RWPE1 (cell line): ENCODE results near the gene SPCS2.

Source experiments
- CTCF ChIA-PET: fragments of 350-600 bp; sonication (Branson Sonifier 250); formaldehyde crosslinking; extraction: SDS; loops from one replicate; lab custom pipeline; 2021; lab: Yijun Ruan, JAX
- POLR2A ChIA-PET: fragments of 400-600 bp; formaldehyde crosslinking; extraction: SDS; loops from one replicate; lab custom pipeline; 2020; ENCODE audit warnings: antibody characterized with exemption; ENCODE audit not compliant: low non-redundant PET; lab: Yijun Ruan, JAX
- DNase-seq: peaks from one replicate; pipeline ENCODE4 v3.0.0; 2012; ENCODE audit warnings: low spot score
- H3K27ac ChIP-seq: fragments of 450-650 bp; 2 replicates; pipeline ENCODE4 v1.5.1; 2017
- CTCF ChIP-seq: fragments of 450-650 bp; conservative IDR thresholded peaks from 2 replicates; pipeline ENCODE4 v1.5.1; 2017; ENCODE audit warnings: low read depth, mild to moderate bottlenecking

SPCS2 gene

GRCh38 chr11:75001686-75002085, 52.6 kb downstream of the SPCS2 start:
- no peak overlapping the region for H3K27ac ChIP-seq
- TF ChIP-seq CTCF, result no peak
- DNase-seq, result no peak
- CTCF ChIA-PET, result interaction anchor here (0.6 to 0.7 kb wide), 4 partner anchors 13 to 1206 kb away, joined by 3 to 5 read pairs (median 3); no protein-coding TSS in a partner anchor
- POLR2A ChIA-PET, result no interaction called here

- POLR2A ChIA-PET, result no interaction called here
- H3K27ac ChIP-seq, result no peak overlapping the region
- no peak for TF ChIP-seq CTCF
- CTCF ChIA-PET, result interaction anchor here (0.6 kb wide), 1 partner anchor 1205 kb away, joined by 3 read pairs; no protein-coding TSS in a partner anchor
- DNase-seq, result no peak
These were observed 53.5 kb downstream of the SPCS2 start for GRCh38 chr11:75002516-75002915.

- H3K27ac ChIP-seq, result no peak overlapping the region
- ChIA-PET POLR2A (no interaction called here), CTCF (no interaction called here)
- TF ChIP-seq CTCF, result no peak
- DNase-seq, result no peak
These were observed 55.1 kb downstream of the SPCS2 start for GRCh38 chr11:75004215-75004614.

- no peak for DNase-seq
- TF ChIP-seq CTCF, result no peak
- H3K27ac ChIP-seq, result no peak overlapping the region
- ChIA-PET CTCF (interaction anchor here (0.7 to 1.9 kb wide), 3 partner anchors 10 to 269 kb away, joined by 3 to 6 read pairs (median 4); no protein-coding TSS in a partner anchor), POLR2A (no interaction called here)
These were observed 62.3 kb downstream of the SPCS2 start for GRCh38 chr11:75011357-75011756.

GRCh38 chr11:75011872-75012271, 62.8 kb downstream of the SPCS2 start:
- no peak overlapping the region for H3K27ac ChIP-seq
- DNase-seq, result no peak
- ChIA-PET POLR2A (no interaction called here), CTCF (interaction anchor here (0.6 to 1.9 kb wide), 4 partner anchors 190 to 268 kb away, joined by 3 to 6 read pairs (median 4); no protein-coding TSS in a partner anchor)
- no peak for TF ChIP-seq CTCF

GRCh38 chr11:75013051-75013450, 64.0 kb downstream of the SPCS2 start:
- no peak overlapping the region for H3K27ac ChIP-seq
- TF ChIP-seq CTCF, result no peak
- POLR2A ChIA-PET, result no interaction called here

More at GRCh38 chr11:75013051-75013450, 64.0 kb downstream of the SPCS2 start:
- no peak for DNase-seq
- CTCF ChIA-PET, result interaction anchor here (0.6 to 1.1 kb wide), 2 partner anchors 53 to 229 kb away, joined by 3 to 4 read pairs; no protein-coding TSS in a partner anchor
